HCT116 (cell line): ENCODE results near the gene NFATC1. TPM values are rescaled to one million over a fixed set of nuclear protein-coding genes. Genes with fewer than 3 reads are reported as not detected.

Experiments used
- ATAC-seq: fragments of 200-7000 bp; cut with Tn5 transposase; 2 replicates; pipeline ENCODE4 v1.9.1; 2020; ENCODE audit warnings: mild to moderate bottlenecking, moderate library complexity
- BruUV-seq: library from RNA; stranded (reverse); fragments of 400-500 nt; replicated peaks from 2 replicates; lab custom pipeline; 2021; lab: Mats Ljungman, UMichigan
- CTCF ChIA-PET: fragments of 300-600 bp; sonication (Branson Sonifier 250); formaldehyde crosslinking; loops from one replicate; lab custom pipeline; 2021; ENCODE audit warnings: antibody characterized with exemption; lab: Charles Lee
- POLR2A ChIA-PET: fragments of 300-600, 350-600 bp; sonication (Branson Sonifier 250); formaldehyde crosslinking; loops from one replicate; lab custom pipeline; 2021; ENCODE audit warnings: antibody characterized with exemption; lab: Charles Lee
- RAD21 ChIA-PET, 2 experiments: fragments of 300-600 bp; sonication (Branson Sonifier 250); formaldehyde crosslinking; loops; one replicate each; lab custom pipeline; 2023; ENCODE audit warnings: low total read pairs in 2 of 2; ENCODE audit not compliant: uncharacterized antibody in 2 of 2, unreplicated experiment in 2 of 2, low non-redundant PET in 1 of 2; lab: Charles Lee
- DNase-seq: peaks from one replicate; pipeline ENCODE4 v3.0.0-alpha.2; 2010; ENCODE audit warnings: low read depth, low spot score
- H2AFZ ChIP-seq: fragments of 200-600 bp; shearing (Covaris generic), sonication (generic); 2 replicates; pipeline ENCODE4 v1.6.1; 2017; ENCODE audit warnings: low read depth, mixed run types, mixed read lengths, antibody characterized with exemption, low read length; ENCODE audit not compliant: poor library complexity, severe bottlenecking
- H3K27ac ChIP-seq: 2 replicates; pipeline ENCODE4 v1.5.1; 2012; ENCODE audit warnings: low read depth, low read length
- H3K27me3 ChIP-seq: fragments of 200-600 bp; sonication (generic); 2 replicates; pipeline ENCODE4 v1.6.1; 2016; ENCODE audit warnings: mixed run types, low read length, mixed read lengths; ENCODE audit not compliant: insufficient read depth
- H3K36me3 ChIP-seq, 2 experiments: fragments of 200-500 bp in 1 of 2; fragments of 200-600 bp in 1 of 2; sonication (Bioruptor generic) in 1 of 2; sonication (generic) in 1 of 2; 2 replicates each; pipeline versions ENCODE4 v1.5.1 to v1.6.1; 2014 to 2016; ENCODE audit warnings: low read length in 2 of 2, inconsistent platforms in 1 of 2, mixed read lengths in 1 of 2, mixed run types in 1 of 2; ENCODE audit not compliant: insufficient read depth in 2 of 2, control insufficient read depth in 1 of 2
- H3K4me1 ChIP-seq, 2 experiments: fragments of 200-600 bp in 1 of 2; sonication (generic) in 1 of 2; 2 replicates each; pipeline versions ENCODE4 v1.5.1 to v1.6.1; 2012 to 2017; ENCODE audit warnings: low read length in 2 of 2, inconsistent platforms in 1 of 2, mild to moderate bottlenecking in 1 of 2, mixed read lengths in 1 of 2, mixed run types in 1 of 2, moderate library complexity in 1 of 2; ENCODE audit not compliant: insufficient read depth in 2 of 2, control insufficient read depth in 1 of 2
- H3K4me2 ChIP-seq: fragments of 200-600 bp; sonication (generic); 2 replicates; pipeline ENCODE4 v1.6.1; 2017; ENCODE audit warnings: mixed run types, low read length, mixed read lengths
- H3K4me3 ChIP-seq, 2 experiments: fragments of 200-600 bp in 1 of 2; sonication (generic) in 1 of 2; replicated peaks in 1 of 2; 2 replicates each; pipeline ENCODE4 v1.5.1; 2011 to 2016; ENCODE audit warnings: low read length in 2 of 2, control low read depth in 1 of 2, low read depth in 1 of 2, mild to moderate bottlenecking in 1 of 2, mixed read lengths in 1 of 2, mixed run types in 1 of 2
- H3K79me2 ChIP-seq: fragments of 200-600 bp; sonication (generic); 2 replicates; pipeline ENCODE4 v1.6.1; 2017; ENCODE audit warnings: mild to moderate bottlenecking, mixed run types, low read length, moderate library complexity, mixed read lengths; ENCODE audit not compliant: insufficient read depth
- H3K9ac ChIP-seq: fragments of 200-600 bp; sonication (generic); 2 replicates; pipeline ENCODE4 v1.6.1; 2016; ENCODE audit warnings: low read length, mixed read lengths
- H3K9me2 ChIP-seq: fragments of 200-600 bp; sonication (generic), shearing (Covaris generic); 2 replicates; pipeline ENCODE4 v1.6.1; 2017; ENCODE audit warnings: mixed run types, mild to moderate bottlenecking, moderate library complexity; ENCODE audit not compliant: insufficient read depth
- H3K9me3 ChIP-seq, 2 experiments: fragments of 200-500 bp in 1 of 2; fragments of 200-600 bp in 1 of 2; sonication (Bioruptor generic) in 1 of 2; sonication (generic) in 1 of 2; 2 replicates each; pipeline ENCODE4 v1.6.1; 2014 to 2017; ENCODE audit warnings: low read length in 2 of 2, mixed read lengths in 2 of 2, inconsistent platforms in 1 of 2, low read depth in 1 of 2, mild to moderate bottlenecking in 1 of 2, mixed run types in 1 of 2, moderate library complexity in 1 of 2; ENCODE audit not compliant: control insufficient read depth in 1 of 2, insufficient read depth in 1 of 2
- H4K20me1 ChIP-seq: fragments of 200-600 bp; sonication (generic), shearing (Covaris generic); 2 replicates; pipeline ENCODE4 v1.6.1; 2017; ENCODE audit warnings: mixed run types, mild to moderate bottlenecking, moderate library complexity; ENCODE audit not compliant: insufficient read depth
- ATF3 ChIP-seq: IDR thresholded peaks from 2 replicates; pipeline ENCODE4 v1.6.1; 2012
- CBX3 ChIP-seq: IDR thresholded peaks from 2 replicates; pipeline ENCODE4 v1.6.1; 2012; ENCODE audit warnings: low read depth
- EGR1 ChIP-seq: IDR thresholded peaks from 2 replicates; pipeline ENCODE4 v1.6.1; 2012; ENCODE audit warnings: low read depth
- EZH2 ChIP-seq: fragments of 200-600 bp; sonication (generic); IDR thresholded peaks from 2 replicates; pipeline ENCODE4 v1.6.1; 2017; ENCODE audit warnings: antibody characterized with exemption, mixed run types
- FOSL1 ChIP-seq: IDR thresholded peaks from 2 replicates; pipeline ENCODE4 v1.6.1; 2012; ENCODE audit warnings: low read depth
- JUND ChIP-seq: IDR thresholded peaks from 2 replicates; pipeline ENCODE4 v1.6.1; 2012
- MAX ChIP-seq: IDR thresholded peaks from 2 replicates; pipeline ENCODE4 v1.6.1; 2012
- POLR2A ChIP-seq: IDR thresholded peaks from 2 replicates; pipeline ENCODE4 v1.7.0; 2011; ENCODE audit warnings: borderline replicate concordance; ENCODE audit not compliant: insufficient read depth, insufficient read length; ENCODE audit errors: extremely low read depth
- POLR2AphosphoS5 ChIP-seq: IDR thresholded peaks from 2 replicates; pipeline ENCODE4 v1.6.1; 2011; ENCODE audit warnings: mild to moderate bottlenecking, low read depth, low read length, moderate library complexity
- RAD21 ChIP-seq: IDR thresholded peaks from 2 replicates; pipeline ENCODE4 v1.6.1; 2012; ENCODE audit warnings: low read depth, mild to moderate bottlenecking
- REST ChIP-seq: IDR thresholded peaks from 2 replicates; pipeline ENCODE4 v1.6.1; 2012; ENCODE audit warnings: low read depth
- SP1 ChIP-seq: IDR thresholded peaks from 2 replicates; pipeline ENCODE4 v1.6.1; 2012; ENCODE audit warnings: low read depth
- SRF ChIP-seq: IDR thresholded peaks from 2 replicates; pipeline ENCODE4 v1.6.1; 2012; ENCODE audit warnings: low read depth
- TCF7L2 ChIP-seq: IDR thresholded peaks from 2 replicates; pipeline ENCODE4 v1.7.0; 2011; ENCODE audit warnings: borderline replicate concordance, inconsistent platforms; ENCODE audit not compliant: insufficient read depth, insufficient read length; ENCODE audit errors: extremely low read depth
- YY1 ChIP-seq: IDR thresholded peaks from 2 replicates; pipeline ENCODE4 v1.6.1; 2011; ENCODE audit warnings: low read length, low read depth, moderate library complexity, mild to moderate bottlenecking; ENCODE audit not compliant: insufficient replicate concordance; ENCODE audit errors: extremely low read depth
- ZBTB33 ChIP-seq: IDR thresholded peaks from 2 replicates; pipeline ENCODE4 v1.6.1; 2011; ENCODE audit warnings: mild to moderate bottlenecking, low read length, moderate library complexity; ENCODE audit not compliant: insufficient replicate concordance; ENCODE audit errors: extremely low read depth
- ZFX ChIP-seq: fragments of 450-650 bp; IDR thresholded peaks from 2 replicates; pipeline ENCODE4 v1.6.1; 2017
- intact Hi-C: fragments of 100-400 bp; cut with micrococcal nuclease; formaldehyde crosslinking; loops from 2 replicates; pipeline ENCODE4 v1.10.0; 2022
- total RNA-seq: library from RNA; stranded (reverse); gene quantifications from one replicate; pipeline ENCODE4 v1.2.1, GENCODE V29; 2021; ENCODE audit not compliant: unreplicated experiment

Gene NFATC1
- total RNA-seq, 1 experiment from 2014 or later = 20.8 TPM

- ChIA-PET POLR2A (no interaction called here), RAD21 (no interaction called here), CTCF (no interaction called here)
- H3K27me3 ChIP-seq = no peaks in the 10 kb centered on the region
- intact Hi-C loops = no loop called here
- H3K4me3 ChIP-seq = no peak overlapping the region
- H3K9me3 ChIP-seq = peaks cover 3 to 7% of the 10 kb centered on the region in 2 experiments; a peak in 2 of 4 replicates
- DNase-seq (no peak), ATAC-seq (no peak)
- H3K27ac ChIP-seq = no peak overlapping the region
- H3K4me1 ChIP-seq = no peaks in the 10 kb centered on the region
- no peaks in the 10 kb centered on the region for H3K9me2 ChIP-seq
- no peak overlapping the region for H2AFZ ChIP-seq
- H3K9ac ChIP-seq = no peak overlapping the region
- no peak for TF ChIP-seq JUND
- TF ChIP-seq YY1 = no peak
- no peak for TF ChIP-seq POLR2A
- no peak for TF ChIP-seq FOSL1
- no peak for TF ChIP-seq ZBTB33
- TF ChIP-seq CBX3 = no peak
- no peak for TF ChIP-seq SRF
- no peaks in the 10 kb centered on the region for H4K20me1 ChIP-seq
- no TSS peak for BruUV-seq
- H3K36me3 ChIP-seq = no peaks in the 10 kb centered on the region
- H3K79me2 ChIP-seq = no peaks in the 10 kb centered on the region
- H3K4me2 ChIP-seq = no peak overlapping the region
Measured at GRCh38 chr18:79498662-79499061, 102.9 kb downstream of the NFATC1 start.

GRCh38 chr18:79501006-79501405 is 105.3 kb downstream of the NFATC1 start:
- H3K27ac ChIP-seq = no peak overlapping the region
- no peaks in the 10 kb centered on the region for H3K4me1 ChIP-seq
- H3K9me2 ChIP-seq = no peaks in the 10 kb centered on the region
- no peaks in the 10 kb centered on the region for H3K36me3 ChIP-seq
- H3K9ac ChIP-seq = no peak overlapping the region
- no peaks in the 10 kb centered on the region for H3K27me3 ChIP-seq
- ATAC-seq (no peak), DNase-seq (no peak)
- peaks cover 3 to 7% of the 10 kb centered on the region in 2 experiments; a peak in 2 of 4 replicates for H3K9me3 ChIP-seq
- H4K20me1 ChIP-seq = no peaks in the 10 kb centered on the region
- RAD21 ChIA-PET = no interaction called here
- no peak overlapping the region for H2AFZ ChIP-seq
- intact Hi-C loops = no loop called here
- no peak overlapping the region for H3K4me2 ChIP-seq
- POLR2A ChIA-PET = no interaction called here
- CTCF ChIA-PET = no interaction called here
- H3K4me3 ChIP-seq = no peak overlapping the region
- no peaks in the 10 kb centered on the region for H3K79me2 ChIP-seq
- BruUV-seq = no TSS peak
- TF ChIP-seq MAX (no peak), JUND (no peak), RAD21 (no peak), SP1 (no peak), ZFX (no peak), REST (no peak), FOSL1 (no peak), CBX3 (no peak), SRF (no peak), EZH2 (no peak), POLR2AphosphoS5 (no peak), EGR1 (no peak), TCF7L2 (no peak), POLR2A (no peak), ATF3 (no peak)
